ENCODE data around the gene C20orf141. TPM values are rescaled to one million over a fixed set of nuclear protein-coding genes. Genes with fewer than 3 reads are reported as not detected.

The C20orf141 gene
- not detected in 2 replicates for total RNA-seq

GRCh38 chr20:2814587-2815051 is at the start of gene C20orf141:
C20orf141 (plus strand) TSS chr20:2814987; CDS start chr20:2815185, 198 bp downstream.

DNA sequence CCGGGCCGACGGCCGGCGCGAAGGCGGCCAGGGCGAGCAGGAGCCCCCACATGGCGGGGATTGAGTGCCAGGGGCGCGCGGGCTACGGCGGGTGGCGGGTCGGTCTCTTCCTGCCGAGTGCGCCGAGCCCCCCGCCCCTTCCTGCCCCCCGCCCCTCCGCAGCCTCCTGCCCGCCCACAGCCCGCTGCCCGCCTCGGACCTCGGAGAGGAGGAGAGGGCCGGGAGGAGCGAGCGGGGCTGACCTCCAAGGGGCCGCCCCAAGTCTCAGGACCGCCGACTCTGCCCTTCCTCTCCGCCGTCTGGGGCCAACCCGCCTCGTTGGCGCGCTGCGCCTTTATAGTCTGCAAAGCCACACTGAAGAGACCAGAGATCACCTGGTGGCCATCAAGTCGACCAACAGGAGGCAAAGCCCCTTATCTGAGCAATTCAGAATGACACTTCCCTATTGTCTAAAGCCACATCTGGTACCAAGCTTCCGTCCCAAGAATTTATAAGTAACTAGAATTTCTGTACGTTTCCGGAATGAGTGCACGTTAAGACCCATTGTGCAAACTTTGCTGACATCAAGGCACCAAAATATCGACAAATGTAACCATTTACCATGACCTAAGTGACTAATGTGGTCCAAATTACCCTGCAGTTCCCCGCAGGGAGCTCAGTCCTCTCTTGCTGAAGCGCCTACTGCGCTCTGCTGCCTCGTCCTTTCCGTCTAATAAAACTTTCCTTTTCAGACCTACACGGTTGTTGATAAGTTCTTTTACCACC is 14.1 kb upstream of the C20orf141 start, which contains the start of gene CPXM1:
Gene CPXM1 (minus strand): TSS at position 107 of the 765 bp plus-strand sequence. CDS start 55 bp downstream, at position 52.

DNA sequence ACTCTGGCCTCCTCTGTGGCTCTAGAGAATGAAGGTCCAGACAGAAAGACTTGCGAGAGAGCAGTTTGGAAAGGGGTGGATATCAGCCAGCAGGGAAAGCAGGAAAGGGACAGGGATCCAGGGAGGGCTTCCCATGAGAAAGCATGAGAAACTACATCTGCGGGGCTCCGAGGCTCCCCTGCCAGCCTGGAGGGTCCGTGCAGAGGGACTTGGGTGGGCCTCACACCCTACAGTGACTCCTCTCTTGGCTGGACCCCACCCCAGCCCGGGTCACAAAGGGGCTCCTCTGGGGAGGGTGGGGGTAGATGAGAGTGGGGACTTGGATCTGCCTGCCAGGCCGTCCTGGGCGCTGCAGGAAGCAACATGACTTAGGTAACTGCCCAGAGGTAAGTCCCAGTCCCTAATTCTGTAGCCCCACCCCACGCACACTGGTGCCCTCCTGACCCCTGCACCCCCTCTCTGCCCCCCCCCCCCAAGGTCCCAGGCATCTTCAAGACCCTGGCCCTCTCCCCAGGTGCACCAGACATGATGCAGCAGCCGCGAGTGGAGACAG is 1.3 kb downstream of the C20orf141 start, which contains the start of gene TMEM239:
Gene TMEM239 (plus strand): TSS at position 335 of the 553 bp plus-strand sequence. CDS start 191 bp downstream, at position 526.

DNA sequence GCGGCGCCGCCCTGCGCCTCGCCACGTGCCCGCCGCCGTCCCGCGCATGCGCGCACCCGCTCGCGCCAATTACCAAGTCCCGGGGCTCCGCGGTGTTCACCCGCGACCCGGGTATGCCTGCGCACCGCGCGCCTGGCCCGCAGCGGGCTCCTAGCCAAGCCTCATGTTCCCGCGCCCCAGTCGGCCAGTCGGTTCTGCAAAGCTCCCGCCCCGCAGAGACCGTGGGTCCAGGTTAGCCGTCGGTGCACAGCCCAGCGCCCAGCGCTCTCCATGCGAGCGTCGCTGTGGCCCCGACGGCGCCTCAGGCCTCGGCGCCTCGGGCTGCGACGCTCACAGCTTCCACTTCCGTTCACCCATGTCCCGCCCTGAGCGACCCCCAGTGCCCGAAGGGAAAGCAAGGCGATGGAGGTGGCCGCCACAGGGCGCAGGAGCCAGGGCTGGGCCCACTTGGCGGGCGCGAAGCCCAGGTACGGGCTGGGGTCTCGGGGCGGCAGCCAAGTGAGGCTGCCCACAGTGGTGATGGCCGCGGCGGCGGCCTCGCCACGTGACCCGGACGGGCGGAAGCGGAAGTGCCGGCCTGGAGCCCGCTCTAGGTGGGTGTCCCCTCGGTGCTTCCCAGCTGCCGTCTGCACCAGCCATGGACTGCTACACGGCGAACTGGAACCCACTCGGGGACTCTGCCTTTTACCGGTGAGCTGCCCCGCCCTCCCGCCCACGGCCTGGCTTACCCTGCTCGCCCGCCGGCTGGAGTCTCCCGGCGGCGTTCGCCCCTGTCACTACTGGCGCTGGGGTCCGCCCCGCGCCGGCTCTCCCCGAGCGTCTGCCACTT is 25.6 kb downstream of the C20orf141 start, which contains the start of the genes PCED1A and VPS16:
Gene PCED1A (minus strand): TSS at position 518 of the 829 bp plus-strand sequence. CDS start 743 bp downstream, outside the sequence.
Gene VPS16 (plus strand): TSS at position 608 of the 829 bp plus-strand sequence. CDS start 30 bp downstream, at position 638.

Other genes starting within 250 kb of the C20orf141 start
- gene NOP56, start 162.4 kb upstream of the C20orf141 start, total RNA-seq, result 146 and 205 TPM in 2 replicates
- gene IDH3B, start 150.8 kb upstream of the C20orf141 start, total RNA-seq, result 87.4 and 137 TPM in 2 replicates
- 1.2 and 4.1 TPM in 2 replicates for gene EBF4, start 122.2 kb upstream of the C20orf141 start, total RNA-seq
- 3.5 and 4.8 TPM in 2 replicates for gene CPXM1, start 14.4 kb upstream of the C20orf141 start, total RNA-seq
- gene TMEM239, start 1.4 kb downstream of the C20orf141 start, total RNA-seq, result not detected in 2 replicates
- gene PCED1A, start 25.7 kb downstream of the C20orf141 start, total RNA-seq, result 22.2 and 34.0 TPM in 2 replicates
- gene VPS16, start 25.8 kb downstream of the C20orf141 start, total RNA-seq, result 59.4 and 68.6 TPM in 2 replicates
- 25.3 and 25.6 TPM in 2 replicates for gene PTPRA, start 58.5 kb downstream of the C20orf141 start, total RNA-seq
- 0.11 TPM in 1 of 2 replicates, not detected in the other for gene GNRH2, start 228.6 kb downstream of the C20orf141 start, total RNA-seq
- gene MRPS26, start 231.1 kb downstream of the C20orf141 start, total RNA-seq, result 41.9 and 51.1 TPM in 2 replicates

Measured in uterine smooth muscle cell (primary cell).